GM12891 (cell line): ENCODE data around the gene SIRPD. TPM values are rescaled to one million over a fixed set of nuclear protein-coding genes. Genes with fewer than 3 reads are reported as not detected.
"Not testable (repeated sequence)": the region's sequence is repeated elsewhere in the genome, so short reads cannot be mapped to it uniquely, and the experiment has no call there.

Experiments used
- DNase-seq: peaks from one replicate; pipeline ENCODE4 v3.0.0; 2011; ENCODE audit warnings: low spot score; ENCODE audit not compliant: insufficient read length
- FAIRE-seq: peaks from 2 replicates; lab custom pipeline; 2011; peaks lifted over from hg19 to GRCh38; lab: Jason Lieb, UNC
- PAX5 ChIP-seq: IDR thresholded peaks from 2 replicates; pipeline ENCODE4 v1.6.1; 2011; ENCODE audit warnings: low read length, moderate library complexity, mild to moderate bottlenecking; ENCODE audit not compliant: insufficient read depth, severe bottlenecking
- POLR2A ChIP-seq: IDR thresholded peaks from 2 replicates; pipeline ENCODE4 v1.6.1; 2011; ENCODE audit warnings: low read depth, low read length, control low read depth
- POLR2AphosphoS5 ChIP-seq: IDR thresholded peaks from 2 replicates; pipeline ENCODE4 v1.6.1; 2011; ENCODE audit warnings: low read depth, low read length, control low read depth
- POU2F2 ChIP-seq: IDR thresholded peaks from 2 replicates; pipeline ENCODE4 v1.6.1; 2011; ENCODE audit warnings: low read depth, mild to moderate bottlenecking, control low read depth, low read length, moderate library complexity
- SPI1 ChIP-seq: IDR thresholded peaks from 2 replicates; pipeline ENCODE4 v1.6.1; 2011; ENCODE audit warnings: low read depth, low read length, control low read depth
- TAF1 ChIP-seq: IDR thresholded peaks from 2 replicates; pipeline ENCODE4 v1.6.1; 2011; ENCODE audit warnings: low read depth, low read length, control low read depth
- polyA plus RNA-seq: library from polyadenylated mRNA; unstranded; fragments of >200 nt; gene quantifications from one replicate; pipeline ENCODE4 v1.2.1, GENCODE V29; 2012; ENCODE audit warnings: low read depth, missing spikeins, inconsistent platforms; ENCODE audit not compliant: missing spikeins

SIRPD gene
- polyA plus RNA-seq, result not detected

DNA sequence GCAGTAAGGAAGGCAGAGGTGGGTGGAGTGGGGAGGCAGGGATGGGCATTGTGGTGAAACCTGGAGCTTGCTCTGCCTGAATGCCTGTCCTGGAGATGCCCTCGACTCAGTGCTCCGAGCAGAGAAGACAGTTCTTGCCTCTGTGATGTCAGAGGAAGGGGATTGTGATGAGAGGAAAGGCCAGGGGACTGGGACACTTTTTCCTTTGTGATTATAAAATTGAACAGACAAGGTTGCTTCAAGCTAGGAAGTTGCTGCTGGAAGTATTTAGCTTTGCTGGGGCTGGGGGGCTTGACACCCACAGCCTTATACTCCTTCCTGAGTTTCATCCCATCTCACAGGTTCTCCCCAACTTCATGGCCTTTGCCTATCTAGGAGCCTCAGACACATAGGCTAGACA, at the start of gene SIRPD:
SIRPD (minus strand) TSS at position 101 of the 400 bp plus-strand sequence; CDS start at position 49, 52 bp downstream.
- TF ChIP-seq PAX5, result no peak
- no peak for TF ChIP-seq SPI1
- TF ChIP-seq POLR2AphosphoS5, result no peak
- TF ChIP-seq POLR2A, result no peak
- TF ChIP-seq POU2F2, result no peak
- FAIRE-seq, result no peak
- DNase-seq, result no peak

DNA sequence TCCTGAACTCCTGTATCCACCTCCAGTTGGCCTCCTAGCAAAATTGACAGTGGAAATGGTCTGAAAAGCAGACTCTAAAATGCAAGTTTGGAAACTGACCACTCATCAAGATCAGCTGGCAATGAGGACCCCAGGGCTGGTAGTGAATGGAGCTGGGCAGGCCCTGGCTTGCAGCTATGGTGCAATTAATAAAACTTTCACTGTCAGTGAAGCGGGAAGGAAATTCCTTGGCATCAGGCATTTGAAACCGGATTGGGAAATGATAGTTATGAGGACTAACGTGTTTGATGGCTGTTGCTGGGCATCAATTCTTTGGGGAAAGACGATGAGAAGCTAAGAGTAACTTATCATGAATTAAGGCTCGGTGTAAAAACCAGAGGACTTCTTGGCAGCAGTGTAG, 43.2 kb upstream of the SIRPD start:
- no peak for DNase-seq
- no peak for FAIRE-seq
- no peak for TF ChIP-seq SPI1
- no peak for TF ChIP-seq POLR2AphosphoS5
- no peak for TF ChIP-seq TAF1
- TF ChIP-seq POLR2A, result no peak
- no peak for TF ChIP-seq POU2F2
- TF ChIP-seq PAX5, result no peak

DNA sequence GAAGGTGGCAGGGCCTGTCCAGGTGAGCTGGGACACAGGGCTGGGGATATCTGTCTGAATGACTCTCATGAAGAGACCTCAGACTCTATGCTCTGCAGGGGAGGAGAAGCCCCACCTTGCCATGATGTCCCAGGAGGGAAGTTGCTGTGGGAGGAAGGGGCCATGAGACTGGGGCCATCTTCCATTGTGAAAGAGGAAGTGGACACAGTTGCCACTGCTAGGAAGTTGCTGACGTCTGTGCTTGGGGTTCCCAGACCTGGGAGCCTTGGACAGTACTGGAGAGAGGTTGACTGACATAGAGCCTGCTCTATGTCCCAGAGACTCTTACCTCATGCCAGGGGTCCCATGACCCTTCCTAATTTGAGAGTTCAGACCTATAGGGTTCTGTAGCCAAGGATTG, 37.8 kb upstream of the SIRPD start:
- DNase-seq, result no peak
- FAIRE-seq, result no peak
- TF ChIP-seq TAF1 (no peak), SPI1 (peak; percentile 89)

DNA sequence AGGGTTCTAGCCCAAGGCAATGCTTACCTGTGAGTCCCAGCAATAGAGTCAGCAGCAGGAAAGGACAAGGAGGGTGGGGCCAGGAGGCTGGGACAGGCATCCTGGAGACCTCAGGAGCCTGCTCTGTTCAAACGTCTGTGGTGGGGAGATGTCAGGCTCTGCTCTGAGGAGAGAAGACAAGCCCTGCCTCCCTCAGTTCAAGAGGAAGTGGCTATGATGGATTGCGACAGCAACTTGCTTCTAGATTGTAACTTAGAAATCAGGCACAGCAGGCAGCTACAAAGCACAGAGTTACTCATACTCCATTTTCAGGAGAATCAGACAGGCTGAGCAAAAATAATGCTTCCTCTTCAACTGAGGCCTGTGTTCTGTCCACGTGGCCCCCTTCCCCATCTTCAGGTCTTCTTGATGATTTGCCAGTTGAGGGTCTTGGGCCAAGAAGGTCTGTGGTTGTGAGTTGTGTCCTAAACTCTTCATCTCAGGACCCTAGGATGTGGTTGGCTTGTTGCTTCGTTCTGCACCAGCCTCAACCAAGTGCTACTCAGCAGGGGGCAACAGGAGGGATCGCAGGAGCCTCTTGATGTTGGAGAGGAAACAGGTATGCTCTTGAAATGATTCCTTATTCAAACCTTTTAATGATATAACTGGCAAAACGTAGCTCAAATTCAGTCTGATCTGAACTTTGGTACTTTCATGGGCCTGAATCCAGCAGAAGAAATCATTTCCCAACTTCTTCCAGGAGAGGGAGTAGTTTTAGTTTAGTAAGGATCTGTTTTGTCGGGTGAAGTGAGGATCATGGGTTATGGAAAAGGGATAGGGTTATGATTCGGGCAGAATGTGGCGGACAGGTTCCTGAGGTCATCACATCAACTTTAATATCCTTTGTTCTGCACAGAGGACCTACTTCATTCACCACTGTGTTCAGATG, 31.3 kb upstream of the SIRPD start:
- FAIRE-seq (no peak), DNase-seq (no peak)
- peak; percentile 69 for TF ChIP-seq SPI1
- no peak for TF ChIP-seq POLR2AphosphoS5
- TF ChIP-seq POU2F2, result no peak
- TF ChIP-seq TAF1, result no peak
- TF ChIP-seq PAX5, result no peak
- TF ChIP-seq POLR2A, result no peak

DNA sequence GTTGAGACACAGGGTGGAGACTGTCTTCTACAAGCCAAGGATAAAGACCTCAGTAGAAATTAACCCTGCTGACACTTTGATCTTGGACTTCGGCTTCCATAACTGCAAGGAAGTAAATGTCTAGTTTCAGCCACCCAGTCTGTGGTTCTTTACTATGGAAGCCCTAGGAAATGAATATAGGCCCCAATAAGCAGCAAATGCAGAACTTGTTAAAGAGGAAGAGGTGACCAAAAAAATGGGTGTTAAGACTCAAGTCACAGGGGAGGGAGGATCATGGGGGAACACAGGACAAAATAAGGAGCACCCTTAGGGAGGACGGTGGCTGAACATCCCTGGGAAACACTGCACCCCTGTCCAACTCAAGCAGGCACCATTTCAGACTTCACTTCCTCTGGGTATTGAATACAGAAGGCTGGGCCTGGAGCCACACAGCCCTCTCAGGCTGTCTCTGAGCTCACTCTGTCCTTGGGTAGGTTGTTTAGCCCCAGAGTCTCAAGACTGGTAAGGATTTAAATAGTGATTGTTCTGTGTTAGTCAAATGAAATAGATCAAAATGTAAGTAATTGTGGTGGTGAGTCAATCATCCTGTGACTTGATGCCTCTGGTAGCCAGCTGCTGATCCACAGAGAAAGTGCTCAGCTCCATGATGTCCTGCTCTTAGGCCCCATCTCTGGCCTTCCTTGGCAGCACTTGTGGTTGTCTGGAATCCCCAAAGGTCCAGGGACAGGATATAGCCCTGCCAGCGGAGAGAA, 30.5 kb upstream of the SIRPD start:
- TF ChIP-seq POLR2A (no peak), POLR2AphosphoS5 (no peak), POU2F2 (no peak), PAX5 (no peak), TAF1 (no peak), SPI1 (no peak)
- DNase-seq (no peak), FAIRE-seq (no peak)

DNA sequence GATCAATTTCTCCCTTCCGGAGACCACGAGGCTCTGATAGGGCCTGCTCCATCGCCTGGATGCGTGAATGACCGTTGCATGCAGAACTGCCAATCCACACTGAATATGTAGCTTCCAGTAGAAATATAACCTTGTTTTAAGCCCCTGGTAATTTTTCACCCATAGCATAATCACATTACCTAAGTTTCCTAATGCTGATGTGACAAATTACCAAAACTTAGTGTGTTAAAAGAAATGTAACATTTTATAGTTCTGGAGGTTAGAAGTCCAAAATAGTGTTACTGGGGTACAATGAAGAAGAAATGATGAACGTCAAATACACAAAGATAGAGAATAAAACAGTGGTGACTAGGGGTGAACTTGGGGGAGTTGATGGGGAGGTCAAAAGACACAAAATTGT, 22.0 kb upstream of the SIRPD start:
- no peak for DNase-seq
- no peak for FAIRE-seq
- TF ChIP-seq PAX5 (no peak), POLR2A (no peak), SPI1 (no peak), POU2F2 (no peak), TAF1 (no peak), POLR2AphosphoS5 (no peak)

DNA sequence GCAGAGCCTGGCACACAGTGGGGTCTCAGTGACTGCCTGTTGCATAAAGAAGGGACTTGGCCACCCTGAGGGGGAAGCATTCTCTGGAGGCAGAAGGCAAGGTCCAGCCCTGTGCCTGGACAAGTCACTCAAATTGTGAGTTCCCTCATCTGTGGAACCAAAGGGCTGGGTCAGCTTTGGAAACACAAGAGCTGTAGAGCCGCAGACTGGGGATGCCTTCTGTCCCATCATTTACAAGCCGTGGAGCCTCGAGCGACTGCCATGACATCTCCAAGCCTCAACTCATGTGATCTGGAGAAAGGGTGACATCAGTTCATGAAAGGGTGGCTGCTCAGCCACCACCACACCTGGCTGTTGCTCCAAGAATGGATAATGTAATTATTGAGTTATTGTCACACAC, 20.4 kb upstream of the SIRPD start:
- DNase-seq (no peak), FAIRE-seq (no peak)
- TF ChIP-seq POLR2A, result no peak
- no peak for TF ChIP-seq POLR2AphosphoS5

DNA sequence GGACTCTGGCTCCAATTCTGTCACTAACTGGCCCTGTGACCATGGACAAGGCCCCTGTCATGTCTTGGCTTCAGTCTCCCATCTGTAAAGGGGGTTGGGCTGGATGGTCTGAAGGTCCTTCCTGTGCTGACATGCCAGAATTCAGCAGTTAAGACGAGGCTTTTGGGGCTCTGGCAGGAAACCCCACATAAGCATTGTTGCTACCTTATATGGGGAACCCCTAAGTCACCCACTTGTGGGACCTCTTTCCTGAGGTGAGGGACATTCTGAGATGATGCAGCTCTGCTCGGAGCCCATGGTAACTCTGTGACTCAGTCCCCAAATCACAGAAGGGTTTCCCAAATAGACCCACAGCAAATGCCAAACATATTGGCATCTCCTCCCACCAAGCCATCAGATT, 19.8 kb upstream of the SIRPD start:
- not testable (repeated sequence) for FAIRE-seq, DNase-seq

DNA sequence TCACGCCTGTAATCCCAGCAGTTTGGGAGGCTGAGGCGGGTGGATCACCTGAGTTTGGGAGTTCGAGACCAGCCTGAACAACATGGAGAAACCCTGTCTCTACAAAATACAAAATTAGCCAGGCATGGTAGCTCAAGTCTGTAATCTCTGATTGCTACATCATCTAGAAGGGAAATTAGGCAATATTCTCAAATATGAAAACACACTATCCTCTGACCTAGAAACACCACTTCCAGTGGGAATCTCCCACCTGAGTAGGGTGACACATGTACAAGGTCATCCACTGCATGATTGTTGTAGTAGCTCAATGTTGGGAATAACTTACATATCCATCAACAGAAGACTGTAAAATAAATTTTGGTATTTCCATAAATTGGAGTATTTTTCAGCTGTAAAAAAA, 19.1 kb upstream of the SIRPD start:
- DNase-seq (no peak), FAIRE-seq (no peak)
- TF ChIP-seq SPI1, result no peak
- TF ChIP-seq POU2F2, result no peak
- no peak for TF ChIP-seq POLR2A

DNA sequence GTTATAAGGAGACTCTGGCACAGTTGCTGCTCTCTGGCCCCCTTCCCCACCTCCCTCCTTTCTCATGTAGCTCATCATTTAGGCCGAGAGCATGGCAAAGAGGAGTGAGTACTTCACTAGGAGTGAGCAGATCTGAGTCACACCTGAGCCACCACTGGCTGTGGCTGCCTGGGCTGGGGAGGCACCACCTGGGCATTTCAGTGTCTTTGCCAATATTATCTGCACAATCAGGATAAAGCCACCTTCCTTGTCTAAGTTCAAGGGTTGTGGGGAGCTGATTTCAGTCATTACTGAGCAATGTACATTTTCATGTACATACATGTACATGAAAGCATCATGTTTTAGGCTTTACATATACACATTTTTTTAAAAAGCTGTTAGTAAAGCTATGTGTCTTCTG, 18.5 kb upstream of the SIRPD start:
- not testable (repeated sequence) for FAIRE-seq, DNase-seq

DNA sequence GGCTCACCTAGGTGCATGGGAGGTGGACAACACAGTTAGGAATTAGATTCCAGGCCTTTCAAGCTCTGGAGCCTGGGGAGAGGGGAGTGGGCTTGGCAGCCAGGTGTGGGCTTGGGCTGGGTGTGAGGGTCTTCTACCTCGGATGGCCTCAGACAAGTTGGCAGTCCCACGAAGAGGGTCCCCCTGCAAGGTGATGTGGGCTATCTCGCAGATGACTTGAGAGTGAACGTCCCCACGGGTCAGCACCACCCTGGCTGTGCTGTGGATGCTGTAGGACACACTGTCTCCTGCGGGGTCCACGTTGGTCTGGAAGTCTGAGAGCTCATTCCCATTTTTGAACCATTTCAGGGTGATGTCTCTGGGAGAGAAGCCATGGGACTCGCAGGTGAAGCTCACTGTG, 14.1 kb upstream of the SIRPD start:
- not testable (repeated sequence) for FAIRE-seq, DNase-seq
